Thyroid gland (tissue), 4 donors: ENCODE results near the gene SNX10.

Experiments
- CTCF ChIP-seq, 6 experiments: fragments of 200-600 bp in 3 of 6; fragments of 450-650 bp in 3 of 6; sonication (generic) in 3 of 6; IDR thresholded peaks; one replicate each; pipeline ENCODE4 v1.5.1; 2016 to 2019; ENCODE audit warnings: antibody characterized with exemption in 6 of 6, mild to moderate bottlenecking in 2 of 6, inconsistent platforms in 1 of 6, moderate library complexity in 1 of 6
- POLR2A ChIP-seq, 2 donors: fragments of 450-650 bp; IDR thresholded peaks; one replicate each; pipeline ENCODE4 v1.6.1; 2017; ENCODE audit warnings: antibody characterized with exemption in 2 of 2, mild to moderate bottlenecking in 2 of 2, moderate library complexity in 1 of 2

DNA sequence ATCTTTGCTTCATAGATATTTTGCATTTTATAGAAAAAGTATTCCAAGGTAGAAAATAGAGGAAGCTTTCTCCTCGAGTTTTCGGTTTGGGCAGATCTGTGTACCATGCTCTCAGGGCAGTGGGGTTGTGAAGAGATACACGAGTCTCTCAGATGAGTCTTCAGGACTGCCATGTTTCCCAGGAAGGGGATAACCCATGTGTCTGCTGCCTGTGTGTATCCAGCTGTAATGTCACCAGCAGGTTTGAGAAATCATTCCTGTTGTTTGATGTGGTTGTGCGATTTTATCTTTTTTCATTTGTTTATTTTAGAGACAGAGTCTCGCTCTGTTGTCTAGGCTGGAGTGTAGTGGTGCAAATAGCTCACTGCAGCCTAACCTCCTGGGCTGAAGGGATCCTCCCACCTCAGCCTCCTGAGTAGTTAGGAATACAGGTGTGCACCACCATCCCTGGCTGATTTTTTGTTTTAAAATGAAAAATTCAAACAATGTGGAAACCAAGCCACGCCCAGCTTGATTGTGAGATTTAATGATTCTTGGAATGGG is 48.9 kb downstream of the SNX10 start:
- TF ChIP-seq CTCF (IDR thresholded peaks at IDR 0.05): no peak
- no peak for TF ChIP-seq POLR2A (IDR thresholded peaks at IDR 0.05)
